HG03439 (cell line): Measurements from ENCODE around the gene EXOC6B.
"Not testable (repeated sequence)": the region's sequence is repeated elsewhere in the genome, so short reads cannot be mapped to it uniquely, and the experiment has no call there.

ENCODE experiments used
- ATAC-seq: cut with Tn5 transposase; IDR thresholded peaks from one replicate; pipeline ENCODE4 v1.9.1; 2021; ENCODE audit warnings: mild to moderate bottlenecking, moderate library complexity; ENCODE audit not compliant: unreplicated experiment

EXOC6B gene

GRCh38 chr2:72555943-72556342 lies 269.9 kb downstream of the EXOC6B start:
- ATAC-seq, result no peak

DNA sequence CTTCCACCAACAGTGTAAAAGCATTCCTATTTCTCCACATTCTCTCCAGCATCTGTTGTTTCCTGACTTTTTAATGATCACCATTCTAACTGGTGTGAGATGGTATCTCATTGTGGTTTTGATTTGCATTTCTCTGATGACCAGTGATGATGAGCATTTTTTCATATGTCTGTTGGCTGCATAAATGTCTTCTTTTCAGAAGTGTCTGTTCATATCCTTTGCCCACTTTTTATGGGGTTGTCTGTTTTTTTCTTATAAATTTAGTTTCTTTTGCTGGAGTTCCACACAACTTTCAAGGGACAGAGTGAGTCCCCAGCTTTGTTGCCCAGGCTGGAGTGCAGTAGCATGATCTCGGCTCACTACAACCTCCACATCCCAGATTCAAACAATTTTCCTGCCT lies 270.5 kb downstream of the EXOC6B start:
- not testable (repeated sequence) for ATAC-seq

GRCh38 chr2:72554910-72555309 lies 270.9 kb downstream of the EXOC6B start:
- ATAC-seq, result not testable (repeated sequence)

GRCh38 chr2:72554381-72554780 lies 271.5 kb downstream of the EXOC6B start:
- ATAC-seq, result no peak

DNA sequence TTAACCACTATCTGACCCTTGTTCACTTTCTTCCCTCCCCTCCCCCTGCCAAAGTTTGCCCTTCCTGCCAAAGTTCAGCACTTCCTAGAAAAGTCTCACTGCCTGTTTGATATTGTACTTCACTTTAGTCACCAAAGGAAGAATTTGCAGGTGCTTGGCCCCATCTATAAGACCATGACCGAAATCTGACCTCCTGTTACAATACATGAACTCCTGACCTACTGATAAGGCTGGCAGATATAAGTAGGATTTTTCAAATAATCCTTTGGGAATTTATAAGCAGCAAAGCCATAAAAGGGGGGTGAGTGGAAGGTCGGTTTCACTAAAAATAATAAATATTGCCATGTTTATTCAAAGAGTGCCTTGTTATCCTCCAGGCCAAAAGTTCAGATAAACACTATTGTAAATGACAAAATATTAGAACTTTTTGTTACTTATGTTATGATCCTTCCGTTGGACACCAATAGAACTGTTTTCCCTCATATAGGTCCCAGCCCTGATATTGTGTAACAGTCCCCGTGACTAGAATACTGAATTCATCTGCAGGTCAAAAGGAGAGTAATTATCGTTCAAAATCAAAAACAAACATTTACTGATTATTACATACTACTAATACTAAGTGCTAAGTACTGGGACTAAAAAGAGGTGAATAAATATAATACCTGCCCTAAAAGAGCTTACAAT lies 277.6 kb downstream of the EXOC6B start:
- no peak for ATAC-seq

GRCh38 chr2:72545790-72546189 lies 280.0 kb downstream of the EXOC6B start:
- ATAC-seq, result no peak

GRCh38 chr2:72544554-72544953 lies 281.3 kb downstream of the EXOC6B start:
- ATAC-seq, result no peak

DNA sequence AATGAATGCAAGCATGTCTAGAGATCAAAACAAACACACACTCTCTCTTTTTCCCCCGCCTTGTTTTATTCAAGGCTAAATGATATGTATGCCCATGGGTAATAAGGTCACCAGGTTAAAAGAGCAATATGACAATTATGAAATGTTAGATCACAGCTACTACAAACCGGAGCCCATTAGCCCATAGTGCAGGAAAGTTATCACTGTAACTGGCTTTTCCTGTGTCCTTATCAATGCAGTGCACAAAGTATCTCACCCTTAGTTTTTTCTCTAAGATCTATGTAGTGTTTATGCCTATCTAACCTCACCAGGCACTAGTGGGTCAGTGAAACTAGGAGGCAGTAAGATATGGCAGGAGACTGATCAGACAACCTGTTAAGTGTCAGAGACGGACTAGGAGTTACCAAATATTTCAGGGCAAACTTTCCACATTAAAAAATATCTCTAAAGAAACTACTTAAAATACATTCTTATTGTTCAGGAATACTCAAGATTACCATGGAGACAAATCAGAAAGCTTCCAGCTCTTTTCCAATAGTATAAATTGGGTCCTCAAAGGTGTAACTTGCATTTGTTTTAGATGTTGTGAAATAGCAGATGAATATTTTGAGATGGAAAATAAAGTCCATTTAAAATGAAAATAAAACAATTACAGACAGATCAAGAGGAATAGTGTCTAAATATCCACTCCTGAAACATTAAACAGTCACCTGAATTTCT lies 282.2 kb downstream of the EXOC6B start:
- ATAC-seq, result no peak

GRCh38 chr2:72539071-72539552 lies 286.7 kb downstream of the EXOC6B start:
- no peak for ATAC-seq

- ATAC-seq, result no peak
These were observed 287.3 kb downstream of the EXOC6B start for GRCh38 chr2:72538486-72538885.

- ATAC-seq, result not testable (repeated sequence)
These were observed 290.2 kb downstream of the EXOC6B start for GRCh38 chr2:72535586-72535985.

DNA sequence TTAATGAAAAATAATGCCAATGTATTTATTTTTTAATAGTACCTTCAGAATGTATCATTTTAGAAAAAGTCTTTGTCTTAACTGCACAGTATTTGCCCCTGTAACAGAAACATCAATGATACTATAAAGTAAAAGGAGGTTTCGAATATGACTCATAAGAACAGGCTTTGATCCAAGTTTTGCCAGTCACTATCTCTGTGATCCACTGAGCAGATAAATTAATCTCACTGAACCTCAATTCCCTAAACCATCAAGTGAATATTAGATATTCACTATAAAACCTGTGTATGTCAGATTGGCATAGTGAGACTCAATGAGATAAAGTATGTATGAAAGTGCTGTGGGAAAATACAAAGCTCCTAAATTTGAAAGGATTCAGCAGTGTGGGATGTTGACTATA lies 292.1 kb downstream of the EXOC6B start:
- no peak for ATAC-seq

- no peak for ATAC-seq
These were observed 298.4 kb downstream of the EXOC6B start for GRCh38 chr2:72527424-72527823.

GRCh38 chr2:72526623-72527022 lies 299.2 kb downstream of the EXOC6B start:
- no peak for ATAC-seq

DNA sequence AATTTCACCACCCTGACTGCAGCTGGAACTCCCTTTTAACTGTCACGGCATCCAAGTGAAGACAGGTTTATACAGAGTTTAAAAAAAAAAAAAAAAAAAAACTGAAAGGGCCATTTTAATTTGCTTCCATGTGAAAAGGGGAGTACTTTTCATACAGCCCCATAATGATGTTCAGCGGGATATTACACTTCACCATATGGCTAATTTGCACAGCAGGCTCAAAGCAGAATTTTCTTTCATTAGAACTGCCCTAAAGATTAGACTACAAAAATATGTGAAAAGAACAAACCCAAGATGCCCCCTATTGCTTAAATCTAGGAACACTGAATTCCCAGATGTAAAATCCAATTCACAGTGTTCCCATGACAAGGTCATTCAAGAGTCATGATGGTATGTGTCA lies 301.8 kb downstream of the EXOC6B start:
- ATAC-seq, result no peak

GRCh38 chr2:72515696-72516095 lies 310.1 kb downstream of the EXOC6B start:
- ATAC-seq, result no peak

- no peak for ATAC-seq
These were observed 312.8 kb downstream of the EXOC6B start for GRCh38 chr2:72513011-72513410.

GRCh38 chr2:72512376-72512775 lies 313.5 kb downstream of the EXOC6B start:
- ATAC-seq, result no peak

GRCh38 chr2:72511906-72512305 lies 313.9 kb downstream of the EXOC6B start:
- no peak for ATAC-seq

GRCh38 chr2:72497763-72498162 lies 328.1 kb downstream of the EXOC6B start:
- no peak for ATAC-seq

GRCh38 chr2:72496479-72496878 lies 329.4 kb downstream of the EXOC6B start:
- no peak for ATAC-seq

GRCh38 chr2:72494392-72494791 lies 331.4 kb downstream of the EXOC6B start:
- ATAC-seq, result no peak
